Stimulated activated CD4-positive, alpha-beta T cell treated with anti-CD3 and anti-CD28 coated beads, Interleukin-4, amount 100 ng/mL, for 48 hours (primary cell): ENCODE measurements around the gene EEPD1.
"Not testable (repeated sequence)": the region's sequence is repeated elsewhere in the genome, so short reads cannot be mapped to it uniquely, and the experiment has no call there.

ENCODE experiments used
- DNase-seq, 2 donors: peaks; one replicate each; pipeline ENCODE4 v3.0.0-alpha.2; 2020; ENCODE audit warnings: low read depth in 2 of 2

Gene EEPD1

GRCh38 chr7:36152756-36153570 is at the start of gene EEPD1:
Gene EEPD1, plus strand, starts transcription at chr7:36153254. Its CDS starts 1,071 bp downstream, at chr7:36154325.
- DNase-seq: peak; percentile 99 to 100

DNA sequence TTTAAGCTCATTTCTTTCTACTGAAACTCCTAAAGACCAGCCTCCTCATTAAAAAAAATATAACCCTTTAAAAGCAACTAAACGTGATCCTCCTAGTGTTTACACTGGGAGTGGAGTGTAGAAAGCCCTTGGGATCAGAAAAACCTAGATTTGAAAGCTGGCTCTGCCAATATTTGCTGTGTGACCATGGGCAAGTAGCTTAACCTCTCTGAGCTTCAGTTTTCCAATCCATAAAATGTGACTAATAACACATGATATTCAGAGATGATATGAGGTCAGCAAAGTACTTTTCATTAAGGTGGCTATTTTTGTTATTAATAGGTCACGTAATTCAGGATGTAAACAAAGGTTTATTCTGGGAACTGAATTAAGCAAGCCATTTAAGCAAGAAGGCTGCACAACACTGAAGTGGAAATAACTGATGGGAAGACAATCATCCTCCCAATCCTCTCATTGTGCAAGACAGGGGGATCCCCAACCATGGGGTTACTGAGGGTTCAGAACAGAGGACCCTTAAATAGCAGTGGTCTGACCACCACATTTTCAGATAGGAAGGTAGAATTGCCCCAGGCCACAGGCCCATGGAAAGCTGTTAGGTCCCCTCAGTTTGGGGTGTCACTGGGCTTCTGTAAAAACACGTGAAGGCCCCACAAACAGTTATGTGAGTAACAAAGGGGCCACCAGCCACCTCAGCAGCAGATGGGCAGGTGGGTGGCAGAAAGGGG is 49.1 kb upstream of the EEPD1 start:
- DNase-seq: no peak

DNA sequence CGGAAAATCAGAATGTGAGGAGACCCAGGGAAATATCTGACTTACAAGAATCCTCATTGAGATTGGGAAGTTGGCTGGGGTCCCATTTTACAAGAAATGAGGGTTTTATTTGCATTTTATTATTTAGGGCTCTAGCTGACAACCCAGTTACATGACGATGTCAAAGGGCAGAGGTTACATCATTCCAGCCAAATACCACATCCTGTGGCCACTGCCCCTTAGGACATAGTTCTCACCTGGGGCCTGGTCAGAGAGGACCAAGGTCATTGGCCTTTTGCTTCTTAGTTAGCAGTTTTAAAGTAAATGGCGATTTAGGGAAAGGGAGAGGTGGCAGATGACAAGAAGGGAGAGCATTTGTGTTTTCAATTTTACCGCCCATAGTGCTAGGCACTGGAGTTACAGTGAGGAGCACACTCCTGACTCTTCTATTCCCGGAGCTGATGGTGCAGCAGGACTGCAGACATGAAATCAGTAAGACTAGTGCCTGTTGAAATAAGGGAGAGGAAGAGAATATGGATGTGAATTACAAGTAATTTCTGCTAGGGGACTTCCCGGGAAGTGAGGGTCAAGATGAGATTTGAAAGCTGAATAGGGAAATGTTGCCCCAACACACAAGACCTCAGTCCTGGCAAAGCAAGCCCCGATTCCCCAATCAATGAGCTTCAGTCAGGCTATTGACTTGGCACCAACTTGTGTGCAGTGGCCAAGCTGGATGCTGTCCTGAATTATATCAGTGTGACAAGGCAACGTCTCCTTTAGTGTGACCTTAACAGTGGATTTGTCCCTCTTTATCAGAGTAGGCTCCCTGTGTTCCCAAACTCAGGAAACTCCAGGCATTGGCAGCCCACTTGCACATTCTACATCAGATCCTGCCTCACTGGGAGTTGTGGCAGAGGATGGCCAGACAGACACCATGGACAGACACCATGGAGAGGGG is 45.8 kb upstream of the EEPD1 start:
- not testable (repeated sequence) for DNase-seq

GRCh38 chr7:36107926-36108631 is 45.0 kb upstream of the EEPD1 start:
- no peak for DNase-seq

- no peak for DNase-seq
Measured at GRCh38 chr7:36109013-36109627, 43.9 kb upstream of the EEPD1 start.

DNA sequence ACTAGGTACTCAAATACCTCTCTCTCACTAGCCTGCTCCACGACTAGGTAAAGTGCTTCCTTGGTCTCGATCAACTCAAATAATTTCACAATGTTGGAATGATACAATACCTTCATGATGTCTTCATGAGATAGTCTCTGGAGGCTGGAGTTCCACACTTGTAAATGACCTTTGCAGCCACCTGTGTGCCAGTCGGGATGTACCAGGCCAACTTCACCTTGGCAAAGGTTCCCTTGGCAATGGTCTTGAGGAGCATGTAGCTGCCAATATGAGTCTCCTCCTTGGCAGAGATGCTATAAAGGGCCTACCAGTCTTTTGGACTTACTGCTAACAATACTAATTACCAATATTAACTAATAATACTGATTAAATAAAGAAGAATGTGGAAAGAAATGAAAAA is 42.5 kb upstream of the EEPD1 start:
- no peak for DNase-seq

- DNase-seq: no peak
Measured at GRCh38 chr7:36112969-36113368, 40.1 kb upstream of the EEPD1 start.

DNA sequence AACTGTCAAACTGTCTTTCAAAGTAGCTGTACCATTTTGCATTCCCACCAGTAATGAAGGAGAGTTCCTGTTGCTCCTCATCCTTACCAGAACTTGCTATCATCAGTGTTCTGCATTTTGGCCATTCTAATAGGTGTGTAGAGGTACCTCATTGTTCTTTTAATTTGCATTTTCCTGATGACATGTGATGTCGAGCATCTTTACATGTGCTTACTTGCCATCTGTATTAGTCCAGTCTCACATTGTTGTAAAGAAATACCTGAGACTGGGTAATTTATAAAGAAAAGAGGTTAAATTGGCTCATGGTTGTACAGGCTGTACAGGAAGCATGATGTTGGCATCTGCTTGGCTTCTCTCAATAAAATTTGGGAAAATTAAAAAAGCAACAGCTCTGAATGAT is 38.7 kb upstream of the EEPD1 start:
- no peak for DNase-seq

GRCh38 chr7:36115448-36116321 is 37.4 kb upstream of the EEPD1 start:
- DNase-seq: peak; percentile 82 to 86

- DNase-seq: no peak
Measured at GRCh38 chr7:36116347-36117202, 36.5 kb upstream of the EEPD1 start.

GRCh38 chr7:36117203-36117840 is 35.7 kb upstream of the EEPD1 start:
- no peak for DNase-seq

- no peak for DNase-seq
Measured at GRCh38 chr7:36118344-36118743, 34.7 kb upstream of the EEPD1 start.

DNA sequence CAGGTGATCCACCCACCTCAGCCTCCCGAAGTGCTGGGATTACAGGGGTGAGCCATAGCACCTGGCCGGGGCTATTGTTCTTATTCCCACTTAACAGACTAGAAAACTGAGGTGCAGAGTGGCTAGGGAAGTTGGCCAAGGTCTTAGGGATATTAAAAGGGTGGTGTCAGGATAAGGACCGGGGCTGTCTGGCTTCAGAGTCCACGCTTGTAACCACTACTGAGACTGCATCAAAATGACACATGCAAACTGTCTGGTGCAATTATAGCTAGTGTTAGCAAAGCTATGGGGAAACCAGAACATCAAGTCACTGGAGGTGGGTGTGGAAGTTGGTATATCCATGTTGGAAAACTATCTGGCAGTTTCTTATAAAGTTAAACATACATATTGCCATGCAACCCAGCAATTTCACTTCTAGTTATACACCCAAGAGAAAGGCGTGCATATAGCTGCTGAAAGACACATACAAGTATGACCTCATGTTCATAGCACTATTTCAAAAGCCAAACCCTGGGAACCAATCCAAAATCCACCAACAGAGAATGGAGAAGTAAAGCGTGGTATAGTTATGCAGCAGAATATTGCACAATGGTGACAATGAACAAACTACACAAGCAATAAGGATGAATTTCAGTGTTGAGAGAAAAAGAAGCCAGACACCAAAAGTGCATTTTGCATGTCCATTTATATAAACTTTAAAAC is 33.9 kb upstream of the EEPD1 start:
- no peak for DNase-seq

DNA sequence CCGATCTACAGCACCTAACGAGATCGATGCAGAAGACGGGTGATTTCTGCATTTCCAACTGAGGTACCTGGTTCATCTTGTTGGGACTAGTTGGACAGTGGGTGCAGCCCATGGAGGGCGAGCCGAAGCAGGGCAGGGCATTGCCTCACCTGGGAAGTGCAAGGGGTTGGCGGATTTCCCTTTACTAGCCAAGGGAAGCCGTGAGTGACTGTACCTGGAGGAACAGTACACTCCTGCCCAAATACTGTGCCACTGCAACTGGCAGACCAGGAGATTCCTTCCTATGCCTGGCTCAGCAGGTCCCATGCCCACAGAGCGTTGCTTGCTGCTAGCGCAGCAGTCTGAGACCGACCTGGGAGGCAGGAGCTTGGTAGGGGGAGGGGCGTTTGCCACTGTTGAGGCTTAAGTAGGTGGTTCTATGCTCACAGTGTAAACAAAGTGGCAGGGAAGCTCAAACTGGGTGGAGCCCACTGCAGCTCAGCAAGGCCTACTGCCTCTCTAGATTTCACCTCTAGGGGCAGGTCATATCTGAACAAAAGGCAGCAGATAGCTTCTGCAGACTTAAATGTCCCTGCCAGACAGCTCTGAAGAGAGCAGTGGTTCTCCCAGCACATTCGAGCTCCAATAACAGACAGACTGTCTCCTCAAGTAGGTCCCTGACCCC is 32.9 kb upstream of the EEPD1 start:
- not testable (repeated sequence) for DNase-seq

GRCh38 chr7:36125630-36126029 is 27.4 kb upstream of the EEPD1 start:
- DNase-seq: not testable (repeated sequence)

DNA sequence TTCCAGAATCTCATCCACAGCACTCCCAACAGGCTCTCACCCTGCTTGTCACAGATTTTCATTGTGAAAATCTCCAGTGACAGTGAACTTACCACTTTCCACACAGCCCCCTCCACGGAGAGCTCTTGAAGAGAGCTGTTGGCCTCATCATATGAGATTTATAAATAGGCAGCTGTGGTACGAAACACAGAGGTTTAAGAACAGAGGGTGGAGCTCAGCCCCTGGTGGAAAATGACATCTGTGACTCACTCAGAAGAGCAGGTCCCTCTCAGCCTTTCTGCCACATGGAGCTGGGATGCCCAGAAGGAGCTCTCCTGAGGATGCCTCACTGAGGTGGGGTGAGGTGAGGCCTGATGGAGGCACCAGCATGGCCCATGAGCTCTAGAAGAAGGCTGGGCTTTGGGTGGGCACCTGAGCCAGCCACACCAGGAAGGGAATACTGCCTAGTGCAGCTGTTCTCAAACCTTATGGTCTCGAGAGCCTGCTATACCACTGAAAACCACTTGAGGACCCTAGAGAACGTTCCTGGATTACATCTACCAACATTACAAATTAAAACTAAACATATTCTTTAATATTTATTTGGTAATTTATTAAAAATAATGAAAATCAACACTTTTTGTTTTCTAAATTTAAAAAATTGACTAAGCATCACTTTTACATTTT is 25.8 kb upstream of the EEPD1 start:
- DNase-seq: no peak
